LNCaP clone FGC (cell line): ENCODE results near the gene NDUFAF5.

Source experiments
- DNase-seq: peaks from one replicate; pipeline ENCODE4 v3.0.0-alpha.2; 2011; ENCODE audit warnings: low read depth
- H3K4me3 ChIP-seq: 2 replicates; pipeline ENCODE4 v1.5.1; 2011; ENCODE audit warnings: mild to moderate bottlenecking, low read depth, low read length, control low read depth
- TF ChIP-seq, protein P1 (sequence below): IDR thresholded peaks from 2 replicates; pipeline ENCODE4 v1.5.1; 2012; ENCODE audit warnings: mild to moderate bottlenecking; ENCODE audit not compliant: control insufficient read depth, insufficient read depth; ENCODE audit errors: extremely low read depth

The NDUFAF5 gene

DNA sequence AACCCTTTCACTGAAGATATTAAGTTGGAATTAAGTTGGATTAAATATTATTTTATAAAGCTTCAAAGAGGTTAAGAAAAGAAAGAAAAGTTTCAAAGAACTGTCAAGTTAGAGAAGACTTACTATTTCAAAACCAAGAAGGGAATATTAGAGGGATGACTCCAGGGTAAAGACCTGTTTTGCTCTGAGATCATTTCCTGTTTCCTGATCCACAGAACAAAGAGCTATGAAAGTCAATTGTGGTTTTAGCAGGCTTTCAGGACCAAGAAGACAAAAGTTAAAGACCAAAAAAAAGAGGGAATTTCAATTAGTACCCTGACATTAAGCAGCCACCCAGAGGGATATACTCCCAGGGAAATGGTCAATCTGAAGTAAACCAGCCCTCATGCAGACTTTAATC, 19.5 kb upstream of the NDUFAF5 start:
- TF ChIP-seq, protein P1, sequence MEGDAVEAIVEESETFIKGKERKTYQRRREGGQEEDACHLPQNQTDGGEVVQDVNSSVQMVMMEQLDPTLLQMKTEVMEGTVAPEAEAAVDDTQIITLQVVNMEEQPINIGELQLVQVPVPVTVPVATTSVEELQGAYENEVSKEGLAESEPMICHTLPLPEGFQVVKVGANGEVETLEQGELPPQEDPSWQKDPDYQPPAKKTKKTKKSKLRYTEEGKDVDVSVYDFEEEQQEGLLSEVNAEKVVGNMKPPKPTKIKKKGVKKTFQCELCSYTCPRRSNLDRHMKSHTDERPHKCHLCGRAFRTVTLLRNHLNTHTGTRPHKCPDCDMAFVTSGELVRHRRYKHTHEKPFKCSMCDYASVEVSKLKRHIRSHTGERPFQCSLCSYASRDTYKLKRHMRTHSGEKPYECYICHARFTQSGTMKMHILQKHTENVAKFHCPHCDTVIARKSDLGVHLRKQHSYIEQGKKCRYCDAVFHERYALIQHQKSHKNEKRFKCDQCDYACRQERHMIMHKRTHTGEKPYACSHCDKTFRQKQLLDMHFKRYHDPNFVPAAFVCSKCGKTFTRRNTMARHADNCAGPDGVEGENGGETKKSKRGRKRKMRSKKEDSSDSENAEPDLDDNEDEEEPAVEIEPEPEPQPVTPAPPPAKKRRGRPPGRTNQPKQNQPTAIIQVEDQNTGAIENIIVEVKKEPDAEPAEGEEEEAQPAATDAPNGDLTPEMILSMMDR = no peak
- no peak overlapping the region for H3K4me3 ChIP-seq
- no peak for DNase-seq

DNA sequence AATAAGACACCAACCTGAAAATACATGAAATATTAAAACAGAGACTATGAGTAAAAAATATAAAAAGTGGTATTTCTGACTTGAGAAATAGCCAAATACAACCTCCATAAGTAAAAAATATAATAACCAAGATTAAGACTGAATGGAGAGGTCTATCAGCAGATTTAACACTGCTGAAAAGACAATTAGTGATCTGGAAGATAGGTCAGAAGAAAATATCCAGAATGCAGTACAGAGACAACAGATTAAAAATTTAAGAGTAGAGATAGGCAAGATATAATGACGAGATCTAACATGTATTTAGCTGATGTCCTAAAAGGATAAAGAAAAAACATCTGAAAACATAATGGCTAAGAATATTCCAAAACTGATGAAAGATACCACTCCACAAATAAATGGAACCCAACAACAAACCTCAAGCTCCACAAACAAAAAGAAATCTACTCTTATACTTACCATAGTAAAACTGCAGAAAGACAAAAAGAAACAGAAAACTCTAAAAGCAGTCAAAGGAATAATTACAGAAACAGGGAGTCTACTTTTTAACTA, 18.9 kb upstream of the NDUFAF5 start:
- H3K4me3 ChIP-seq = no peak overlapping the region
- TF ChIP-seq, protein P1 = no peak
- DNase-seq = no peak

DNA sequence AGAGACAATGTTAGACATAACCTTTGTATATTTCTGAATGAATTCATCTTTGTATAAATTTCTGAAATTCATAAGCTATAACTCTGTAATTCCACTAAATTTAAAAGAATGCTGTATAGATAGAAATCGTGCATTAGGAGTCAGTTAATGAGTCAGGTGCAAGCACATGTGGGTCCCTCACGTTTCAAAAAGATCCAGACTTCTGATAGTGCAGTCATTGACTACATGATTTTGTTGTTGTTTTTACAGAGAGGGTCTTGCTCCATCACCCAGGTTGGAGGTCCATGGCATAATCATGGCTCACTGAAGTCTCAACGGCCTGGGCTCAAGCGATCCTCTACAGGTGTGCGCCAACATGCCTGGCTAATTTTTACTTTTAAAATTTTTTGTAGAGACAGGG, 14.7 kb upstream of the NDUFAF5 start:
- TF ChIP-seq, protein P1 = no peak
- no peak overlapping the region for H3K4me3 ChIP-seq
- DNase-seq = no peak

DNA sequence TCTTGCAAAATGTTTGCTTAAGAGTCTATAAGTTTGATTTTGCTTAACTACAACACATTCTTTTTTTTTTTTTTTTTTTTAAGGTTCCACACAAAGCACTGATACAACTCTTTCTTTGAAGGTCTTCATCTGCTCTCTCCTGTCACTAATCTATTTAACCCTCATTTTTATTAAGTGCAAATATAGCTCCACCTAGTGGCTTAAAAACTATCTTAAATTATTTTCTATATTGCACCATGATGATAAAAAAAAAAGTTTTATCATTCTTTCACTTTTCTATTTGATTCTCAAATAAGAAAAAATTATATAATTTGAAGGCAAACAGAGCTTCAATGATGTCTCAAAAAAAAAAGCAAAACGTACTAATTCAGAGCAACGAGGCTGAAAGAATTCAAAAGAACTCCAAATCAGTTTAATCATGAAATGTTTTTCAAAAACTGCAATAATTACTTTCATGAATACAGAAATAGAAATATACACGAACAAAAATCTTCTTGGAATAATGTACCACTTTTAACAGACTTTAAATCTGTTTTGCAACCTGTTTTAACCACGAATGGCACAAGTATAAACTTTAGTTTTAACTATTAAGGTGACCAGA, 12.9 kb upstream of the NDUFAF5 start:
- H3K4me3 ChIP-seq = no peak overlapping the region
- TF ChIP-seq, protein P1 = peak; percentile 32
- no peak for DNase-seq

DNA sequence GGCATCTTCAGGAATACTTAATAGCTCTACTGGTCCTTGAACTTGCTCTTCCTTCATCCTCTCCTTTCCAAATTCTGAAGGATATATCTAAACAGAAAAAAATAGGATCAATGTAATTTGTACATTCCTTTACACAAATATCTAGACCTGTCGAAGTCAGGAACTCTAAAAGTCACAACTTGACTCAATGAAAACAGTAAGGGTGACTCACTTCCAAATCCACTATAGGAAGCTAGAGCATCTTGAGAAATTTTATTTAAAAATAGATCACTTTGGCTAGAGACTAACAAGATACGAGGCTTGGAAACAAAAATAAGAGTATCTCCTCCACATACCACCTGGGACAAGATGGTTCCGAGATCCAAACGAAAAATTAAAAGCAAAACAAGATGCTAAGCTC, 12.3 kb upstream of the NDUFAF5 start:
- TF ChIP-seq, protein P1 = no peak
- no peak overlapping the region for H3K4me3 ChIP-seq
- no peak for DNase-seq

DNA sequence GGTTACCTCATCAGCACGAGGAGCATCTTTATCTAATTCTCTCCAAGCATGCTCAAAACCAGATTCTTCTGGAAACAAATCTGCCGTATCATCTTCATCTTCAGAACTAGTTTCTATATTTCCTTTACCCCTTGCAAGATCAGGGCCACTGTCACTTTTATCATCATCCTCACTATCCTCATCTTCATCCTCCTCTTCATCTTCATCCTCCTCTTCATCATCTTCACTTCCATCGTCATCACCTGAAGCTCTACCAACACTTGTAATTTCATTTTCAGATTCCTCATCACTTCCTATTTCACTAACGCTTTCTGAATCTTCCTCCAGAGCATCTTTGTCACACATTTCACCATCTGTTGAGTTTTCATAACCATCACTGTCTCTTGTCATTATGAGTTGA, 9.0 kb upstream of the NDUFAF5 start:
- H3K4me3 ChIP-seq = no peak overlapping the region
- DNase-seq = no peak
- TF ChIP-seq, protein P1 = no peak

DNA sequence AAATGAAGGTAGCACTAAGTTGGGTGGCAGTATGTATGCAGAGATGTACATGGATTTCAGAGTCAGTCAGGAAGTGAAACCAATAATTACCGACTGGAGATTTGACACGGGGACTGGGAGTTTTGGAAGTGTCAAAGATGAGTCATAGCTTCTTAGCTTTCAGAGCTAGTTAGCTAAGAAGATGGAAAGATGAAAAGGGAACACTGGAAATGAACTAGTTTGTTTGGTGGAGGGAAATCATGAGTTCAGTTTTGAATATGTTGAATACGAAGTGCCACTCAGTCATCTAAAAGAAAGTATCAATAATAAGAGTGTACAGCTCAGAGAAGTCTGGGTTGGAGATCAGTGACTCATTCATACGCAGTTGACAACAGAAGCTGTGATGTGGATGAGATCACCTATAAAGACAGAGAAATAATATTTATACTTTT, 7.6 kb upstream of the NDUFAF5 start:
- DNase-seq = no peak
- TF ChIP-seq, protein P1 = no peak
- H3K4me3 ChIP-seq = no peak overlapping the region
